ENCODE data around the gene HASPIN.

HASPIN gene

GRCh38 chr17:3751836-3752235, 28.1 kb downstream of the HASPIN start:
- no peak overlapping the region for H3K27ac ChIP-seq
- TF ChIP-seq ZFX (IDR thresholded peaks at IDR 0.05; ENCODE audit: borderline replicate concordance): no peak
- no peak for TF ChIP-seq CTCF (IDR thresholded peaks at IDR 0.05)

GRCh38 chr17:3753624-3754023, 29.9 kb downstream of the HASPIN start:
- H3K27ac ChIP-seq: 0 out of 2 replicates have a peak overlapping the region, but pooled peaks have one; percentile 50
- TF ChIP-seq ZFX (IDR thresholded peaks at IDR 0.05; ENCODE audit: borderline replicate concordance) (no peak), CTCF (IDR thresholded peaks at IDR 0.05) (no peak)

GRCh38 chr17:3754066-3754457, 30.4 kb downstream of the HASPIN start:
- TF ChIP-seq ZFX (IDR thresholded peaks at IDR 0.05; ENCODE audit: borderline replicate concordance) (no peak), CTCF (IDR thresholded peaks at IDR 0.05) (no peak)
- peak overlapping the region; percentile 50; the same call in 1 of the 2 replicates for H3K27ac ChIP-seq

GRCh38 chr17:3754458-3755334, 31.0 kb downstream of the HASPIN start:
- TF ChIP-seq CTCF (IDR thresholded peaks at IDR 0.05) (no peak), ZFX (IDR thresholded peaks at IDR 0.05; ENCODE audit: borderline replicate concordance) (no peak)
- peak overlapping the region; percentile 72 for H3K27ac ChIP-seq

- peak overlapping the region; percentile 72 for H3K27ac ChIP-seq
- TF ChIP-seq ZFX (IDR thresholded peaks at IDR 0.05; ENCODE audit: borderline replicate concordance): no peak
- no peak for TF ChIP-seq CTCF (IDR thresholded peaks at IDR 0.05)
Observed at GRCh38 chr17:3755335-3756030, 31.8 kb downstream of the HASPIN start.

- TF ChIP-seq CTCF (IDR thresholded peaks at IDR 0.05): no peak
- no peak for TF ChIP-seq ZFX (IDR thresholded peaks at IDR 0.05; ENCODE audit: borderline replicate concordance)
- H3K27ac ChIP-seq: no peak overlapping the region
Observed at GRCh38 chr17:3759597-3760216, 36.0 kb downstream of the HASPIN start.
